ENCODE results near the gene HSPA13.
"Not testable (repeated sequence)": the region's sequence is repeated elsewhere in the genome, so short reads cannot be mapped to it uniquely, and the experiment has no call there.

Gene HSPA13

DNA sequence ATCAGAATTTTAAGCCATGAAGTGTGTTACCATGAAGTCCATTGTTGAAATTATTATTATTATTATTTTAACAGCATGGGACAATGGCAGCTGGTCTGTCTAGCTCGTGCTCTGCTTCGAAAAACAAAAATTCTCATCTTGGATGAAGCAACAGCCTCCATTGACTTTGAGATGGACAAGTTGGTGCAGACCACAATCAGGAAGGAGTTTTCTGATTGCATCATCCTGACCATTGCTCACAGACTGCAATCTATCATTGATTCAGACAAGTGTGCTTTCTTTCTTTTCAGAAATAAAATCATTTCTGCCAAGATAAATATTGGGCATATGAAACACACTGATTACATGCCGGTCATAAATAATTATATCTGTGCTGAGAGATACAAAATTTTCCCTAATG is 21.0 kb downstream of the HSPA13 start:
- peak; percentile 11 for DNase-seq (ENCODE audit: low read depth, low spot score)
- in situ Hi-C loops (cut with HindIII; ENCODE audit: low sequenced_read_pairs) = no loop called here
- TF ChIP-seq, protein P1, sequence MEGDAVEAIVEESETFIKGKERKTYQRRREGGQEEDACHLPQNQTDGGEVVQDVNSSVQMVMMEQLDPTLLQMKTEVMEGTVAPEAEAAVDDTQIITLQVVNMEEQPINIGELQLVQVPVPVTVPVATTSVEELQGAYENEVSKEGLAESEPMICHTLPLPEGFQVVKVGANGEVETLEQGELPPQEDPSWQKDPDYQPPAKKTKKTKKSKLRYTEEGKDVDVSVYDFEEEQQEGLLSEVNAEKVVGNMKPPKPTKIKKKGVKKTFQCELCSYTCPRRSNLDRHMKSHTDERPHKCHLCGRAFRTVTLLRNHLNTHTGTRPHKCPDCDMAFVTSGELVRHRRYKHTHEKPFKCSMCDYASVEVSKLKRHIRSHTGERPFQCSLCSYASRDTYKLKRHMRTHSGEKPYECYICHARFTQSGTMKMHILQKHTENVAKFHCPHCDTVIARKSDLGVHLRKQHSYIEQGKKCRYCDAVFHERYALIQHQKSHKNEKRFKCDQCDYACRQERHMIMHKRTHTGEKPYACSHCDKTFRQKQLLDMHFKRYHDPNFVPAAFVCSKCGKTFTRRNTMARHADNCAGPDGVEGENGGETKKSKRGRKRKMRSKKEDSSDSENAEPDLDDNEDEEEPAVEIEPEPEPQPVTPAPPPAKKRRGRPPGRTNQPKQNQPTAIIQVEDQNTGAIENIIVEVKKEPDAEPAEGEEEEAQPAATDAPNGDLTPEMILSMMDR (IDR thresholded peaks at IDR 0.05; ENCODE audit: low read depth, low read length) = no peak

DNA sequence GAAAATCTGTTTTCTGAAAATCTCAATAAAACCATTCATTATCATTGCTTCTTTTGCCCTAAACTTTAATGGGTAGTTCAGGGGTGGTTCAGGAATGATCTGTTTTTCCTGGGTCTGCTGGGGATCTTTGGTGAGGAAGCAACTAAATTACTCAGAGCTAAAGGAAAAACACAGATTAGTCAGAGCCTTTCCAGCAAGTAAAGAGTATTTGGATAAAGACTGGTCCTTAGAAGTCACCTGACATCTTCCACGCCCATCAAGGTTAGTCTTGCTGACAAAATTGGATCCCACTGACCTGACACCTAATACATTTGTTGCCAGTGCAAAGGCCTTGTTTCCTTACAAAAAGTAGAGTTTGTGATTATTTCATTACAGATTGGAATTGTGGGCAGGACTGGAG is 24.2 kb downstream of the HSPA13 start:
- H3K4me3 ChIP-seq (ENCODE audit: low read depth, low read length) = no peak overlapping the region
- in situ Hi-C loops (cut with HindIII; ENCODE audit: low sequenced_read_pairs) = no loop called here

More for the DNA sequence above, 21.0 kb downstream of the HSPA13 start:
- H3K4me3 ChIP-seq (ENCODE audit: low read depth, low read length) = no peak overlapping the region

DNA sequence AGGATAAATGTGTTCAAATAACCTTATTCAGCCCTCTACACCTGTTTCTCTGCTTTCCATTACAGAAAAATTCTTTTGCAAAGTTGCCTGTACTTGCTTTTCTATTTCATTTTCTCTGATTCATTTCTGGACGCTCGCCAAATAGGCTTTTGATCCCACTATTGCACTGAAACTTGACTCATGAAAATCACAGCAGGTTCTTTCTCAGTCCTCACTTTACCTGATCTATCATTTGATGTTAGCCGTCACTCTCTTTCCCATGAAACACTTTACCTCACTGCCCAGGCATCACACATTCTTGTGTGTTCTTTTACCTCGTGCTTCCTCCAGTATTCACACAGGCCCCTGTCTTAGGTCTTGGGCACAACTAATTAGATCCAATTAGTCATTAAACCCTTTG is 26.2 kb downstream of the HSPA13 start:
- TF ChIP-seq, protein P1 (IDR thresholded peaks at IDR 0.05; ENCODE audit: low read depth, low read length) = no peak
- in situ Hi-C loops (cut with HindIII; ENCODE audit: low sequenced_read_pairs) = no loop called here
- no peak for DNase-seq (ENCODE audit: low read depth, low spot score)
- H3K4me3 ChIP-seq (ENCODE audit: low read depth, low read length) = no peak overlapping the region

More for the DNA sequence above, 24.2 kb downstream of the HSPA13 start:
- TF ChIP-seq, protein P1 (IDR thresholded peaks at IDR 0.05; ENCODE audit: low read depth, low read length) = no peak
- no peak for DNase-seq (ENCODE audit: low read depth, low spot score)

DNA sequence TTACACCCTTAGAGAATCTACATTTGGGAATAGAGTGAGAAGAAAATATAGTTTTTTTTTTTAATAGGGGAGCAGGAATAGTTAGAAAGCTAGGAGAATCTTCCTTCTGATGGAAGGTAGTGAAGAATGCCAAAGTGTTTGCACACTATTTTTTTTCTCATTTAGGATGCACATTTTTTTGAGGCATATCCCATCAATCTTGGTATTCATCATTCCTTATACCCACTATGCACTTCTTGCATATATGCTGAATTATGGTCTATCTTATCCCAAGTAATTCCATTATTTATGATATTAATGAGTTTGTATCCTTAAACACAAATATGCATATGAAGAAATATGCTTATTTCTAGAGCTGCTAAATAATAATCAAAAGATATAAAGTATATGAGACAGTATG is 28.4 kb downstream of the HSPA13 start:
- no peak overlapping the region for H3K4me3 ChIP-seq (ENCODE audit: low read depth, low read length)
- in situ Hi-C loops (cut with HindIII; ENCODE audit: low sequenced_read_pairs) = no loop called here
- no peak for DNase-seq (ENCODE audit: low read depth, low spot score)
- TF ChIP-seq, protein P1 (IDR thresholded peaks at IDR 0.05; ENCODE audit: low read depth, low read length) = no peak

DNA sequence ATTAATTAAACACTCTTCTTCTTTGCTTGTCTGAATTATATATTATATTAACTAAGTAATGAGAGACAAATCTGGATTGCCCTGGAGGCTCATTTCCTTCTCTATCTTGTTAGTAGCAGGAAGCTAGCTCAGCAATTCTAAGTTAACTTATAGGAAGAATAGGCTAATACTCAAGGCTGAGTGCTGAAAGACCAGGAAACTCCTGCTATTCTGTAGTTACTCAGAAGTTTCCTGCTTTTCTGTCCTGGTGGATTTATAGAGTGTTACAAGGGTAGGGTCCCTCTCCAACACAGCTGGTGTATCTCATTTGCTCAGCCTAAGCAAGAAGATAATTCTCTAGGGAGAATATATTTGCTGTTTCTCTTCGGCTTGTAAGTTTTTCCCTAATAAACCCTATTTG is 29.2 kb downstream of the HSPA13 start:
- DNase-seq (ENCODE audit: low read depth, low spot score) = no peak
- H3K4me3 ChIP-seq (ENCODE audit: low read depth, low read length) = no peak overlapping the region
- in situ Hi-C loops (cut with HindIII; ENCODE audit: low sequenced_read_pairs) = no loop called here
- TF ChIP-seq, protein P1 (IDR thresholded peaks at IDR 0.05; ENCODE audit: low read depth, low read length) = no peak

DNA sequence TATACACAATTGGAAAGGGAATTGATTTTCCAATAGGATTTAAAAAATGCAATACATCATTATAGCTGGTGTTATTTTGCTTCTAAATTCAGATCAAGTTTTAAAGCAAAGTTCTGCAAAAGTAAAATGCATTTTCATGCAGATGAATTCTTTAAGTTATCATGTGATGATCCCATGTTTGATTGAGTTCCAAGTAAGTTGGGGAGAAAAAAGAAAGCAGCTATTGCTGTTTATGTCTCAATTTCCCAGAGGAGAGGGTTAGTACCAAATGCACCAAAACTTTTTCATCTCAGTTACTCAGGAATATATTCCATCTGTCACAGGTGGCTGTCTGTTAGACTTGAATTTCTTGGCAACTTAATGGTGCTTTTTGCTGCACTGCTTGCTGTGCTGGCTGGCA is 29.7 kb downstream of the HSPA13 start:
- TF ChIP-seq, protein P1 (IDR thresholded peaks at IDR 0.05; ENCODE audit: low read depth, low read length) = no peak
- H3K4me3 ChIP-seq (ENCODE audit: low read depth, low read length) = no peak overlapping the region
- in situ Hi-C loops (cut with HindIII; ENCODE audit: low sequenced_read_pairs) = no loop called here
- DNase-seq (ENCODE audit: low read depth, low spot score) = no peak

DNA sequence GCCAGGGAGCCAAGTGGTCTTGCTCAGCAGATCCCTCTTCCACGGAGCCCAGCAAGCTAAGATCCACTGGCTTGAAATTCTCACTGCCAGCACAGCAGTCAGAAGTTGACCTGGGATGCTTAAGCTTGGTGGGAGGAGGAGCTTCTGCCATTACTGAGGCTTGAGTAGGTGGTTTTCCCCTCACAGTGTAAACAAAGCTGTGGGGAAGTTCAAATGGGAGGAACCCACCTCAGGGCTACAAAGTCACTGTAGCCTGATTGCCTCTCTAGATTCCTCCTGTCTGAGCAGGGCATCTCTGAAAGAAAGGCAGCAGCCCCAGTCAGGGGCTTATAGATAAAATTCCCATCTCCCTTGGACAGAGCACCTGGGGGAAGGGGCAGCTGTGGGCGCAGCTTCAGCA is 55.6 kb downstream of the HSPA13 start:
- in situ Hi-C loops (cut with HindIII; ENCODE audit: low sequenced_read_pairs); DNase-seq (ENCODE audit: low read depth, low spot score); H3K4me3 ChIP-seq (ENCODE audit: low read depth, low read length): not testable (repeated sequence)

All from astrocyte of the spinal cord (primary cell).